Vagina (tissue), 2 donors: Measurements from ENCODE around the gene ESPN.

Experiments
- POLR2A ChIP-seq, 2 donors: fragments of 450-650 bp; IDR thresholded peaks; one replicate each; pipeline ENCODE4 v1.6.1; 2017; ENCODE audit warnings: antibody characterized with exemption in 2 of 2, mild to moderate bottlenecking in 2 of 2, moderate library complexity in 2 of 2
- POLR2AphosphoS5 ChIP-seq, 2 donors: sonication (generic); formaldehyde crosslinking; IDR thresholded peaks; one replicate each; pipeline ENCODE4 v1.9.0; 2017; ENCODE audit warnings: antibody characterized with exemption in 2 of 2, mild to moderate bottlenecking in 2 of 2, low read depth in 1 of 2; ENCODE audit not compliant: insufficient read depth in 1 of 2
- TF ChIP-seq, protein P1 (sequence below), 3 experiments: fragments of 450-650 bp in 2 of 3; fragments of 200-600 bp in 1 of 3; sonication (generic) in 1 of 3; IDR thresholded peaks; one replicate each; pipeline ENCODE4 v1.5.1; 2017 to 2019; ENCODE audit warnings: antibody characterized with exemption in 3 of 3, mild to moderate bottlenecking in 2 of 3, moderate library complexity in 2 of 3

DNA sequence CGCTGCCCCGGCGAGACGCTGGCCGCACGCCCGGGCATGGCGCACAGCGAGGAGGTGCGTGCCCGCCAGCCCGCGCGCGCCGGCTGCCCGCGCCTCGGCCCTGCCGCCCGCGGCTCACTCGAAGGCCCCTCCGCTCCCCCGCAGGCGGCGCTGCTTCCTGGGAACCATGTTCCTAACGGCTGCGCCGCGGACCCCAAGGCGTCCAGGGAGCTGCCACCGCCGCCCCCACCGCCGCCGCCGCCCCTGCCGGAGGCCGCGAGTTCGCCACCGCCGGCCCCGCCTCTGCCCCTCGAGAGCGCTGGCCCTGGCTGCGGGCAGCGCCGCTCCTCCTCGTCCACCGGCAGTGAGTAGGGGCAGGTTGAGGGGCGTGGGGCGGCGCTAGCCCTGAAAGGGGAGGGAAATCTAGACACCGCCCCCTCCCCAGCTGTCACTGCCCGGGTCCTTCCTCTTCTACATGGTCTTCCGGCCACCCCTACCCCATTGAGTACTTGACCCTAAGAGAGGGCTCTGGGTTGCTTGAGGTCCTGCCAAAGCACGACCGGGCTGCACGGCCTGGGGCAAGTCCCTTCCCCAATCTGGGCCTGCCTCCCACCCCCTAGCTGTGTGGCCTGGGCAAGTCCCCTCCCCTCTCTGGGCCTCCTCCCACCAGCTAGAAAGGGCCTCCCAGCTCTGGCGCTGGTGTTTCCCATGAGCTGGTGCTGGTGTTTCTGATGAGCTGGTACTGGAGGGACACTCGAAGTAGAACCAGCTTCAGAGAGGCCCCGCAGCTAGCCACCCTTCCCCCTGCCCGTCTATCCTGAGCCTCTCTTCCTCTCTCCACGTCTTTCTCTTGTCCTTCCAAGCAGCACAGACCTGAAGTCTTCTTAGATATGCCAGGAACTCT, 24.4 kb downstream of the ESPN start:
- no peak for TF ChIP-seq POLR2A (IDR thresholded peaks at IDR 0.05)
- TF ChIP-seq, protein P1, sequence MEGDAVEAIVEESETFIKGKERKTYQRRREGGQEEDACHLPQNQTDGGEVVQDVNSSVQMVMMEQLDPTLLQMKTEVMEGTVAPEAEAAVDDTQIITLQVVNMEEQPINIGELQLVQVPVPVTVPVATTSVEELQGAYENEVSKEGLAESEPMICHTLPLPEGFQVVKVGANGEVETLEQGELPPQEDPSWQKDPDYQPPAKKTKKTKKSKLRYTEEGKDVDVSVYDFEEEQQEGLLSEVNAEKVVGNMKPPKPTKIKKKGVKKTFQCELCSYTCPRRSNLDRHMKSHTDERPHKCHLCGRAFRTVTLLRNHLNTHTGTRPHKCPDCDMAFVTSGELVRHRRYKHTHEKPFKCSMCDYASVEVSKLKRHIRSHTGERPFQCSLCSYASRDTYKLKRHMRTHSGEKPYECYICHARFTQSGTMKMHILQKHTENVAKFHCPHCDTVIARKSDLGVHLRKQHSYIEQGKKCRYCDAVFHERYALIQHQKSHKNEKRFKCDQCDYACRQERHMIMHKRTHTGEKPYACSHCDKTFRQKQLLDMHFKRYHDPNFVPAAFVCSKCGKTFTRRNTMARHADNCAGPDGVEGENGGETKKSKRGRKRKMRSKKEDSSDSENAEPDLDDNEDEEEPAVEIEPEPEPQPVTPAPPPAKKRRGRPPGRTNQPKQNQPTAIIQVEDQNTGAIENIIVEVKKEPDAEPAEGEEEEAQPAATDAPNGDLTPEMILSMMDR (IDR thresholded peaks at IDR 0.05) = no peak
- no peak for TF ChIP-seq POLR2AphosphoS5 (IDR thresholded peaks at IDR 0.05; ENCODE audit: insufficient read depth in 1 of 2, low read depth in 1 of 2)
